KOPT-K1 (cell line): ENCODE results near the gene SECTM1.

Source experiments
- H3K27ac ChIP-seq: fragments of 200-600 bp; sonication (generic); 2 replicates; pipeline ENCODE4 v1.5.1; 2016; ENCODE audit warnings: antibody characterized with exemption, mild to moderate bottlenecking, low read depth, low read length; ENCODE audit not compliant: poor library complexity, severe bottlenecking
- H3K36me3 ChIP-seq: fragments of 200-600 bp; sonication (generic); 2 replicates; pipeline ENCODE4 v1.5.1; 2017; ENCODE audit warnings: antibody characterized with exemption, mild to moderate bottlenecking, low read length, moderate library complexity; ENCODE audit not compliant: insufficient read depth
- H3K9me3 ChIP-seq: fragments of 200-600 bp; sonication (generic); 2 replicates; pipeline ENCODE4 v1.5.1; 2017; ENCODE audit warnings: antibody characterized with exemption, low read length, mild to moderate bottlenecking; ENCODE audit not compliant: insufficient read depth, poor library complexity, severe bottlenecking

SECTM1 gene

DNA sequence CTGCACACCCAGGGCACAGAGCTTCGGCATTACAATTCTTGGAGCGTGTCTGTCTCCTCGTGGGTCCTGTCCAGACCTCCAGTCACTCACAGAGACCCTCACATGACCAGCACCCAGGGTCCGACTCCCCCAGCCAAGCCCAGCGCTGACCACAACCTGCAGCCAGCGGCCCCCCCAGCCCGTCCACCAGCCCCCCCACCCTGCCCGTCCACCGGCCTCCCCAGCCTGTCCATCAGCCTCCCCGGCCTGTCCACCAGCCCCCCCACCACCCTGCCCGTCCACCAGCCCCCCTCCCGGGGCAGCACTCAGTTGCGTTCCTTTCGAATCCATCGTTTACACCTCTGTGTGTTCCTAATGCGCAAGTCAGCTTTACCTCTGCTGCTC lies 5.8 kb downstream of the SECTM1 start:
- Histone ChIP-seq H3K27ac (no peak overlapping the region), H3K9me3 (no peaks in the 10 kb centered on the region), H3K36me3 (no peaks in the 10 kb centered on the region)

DNA sequence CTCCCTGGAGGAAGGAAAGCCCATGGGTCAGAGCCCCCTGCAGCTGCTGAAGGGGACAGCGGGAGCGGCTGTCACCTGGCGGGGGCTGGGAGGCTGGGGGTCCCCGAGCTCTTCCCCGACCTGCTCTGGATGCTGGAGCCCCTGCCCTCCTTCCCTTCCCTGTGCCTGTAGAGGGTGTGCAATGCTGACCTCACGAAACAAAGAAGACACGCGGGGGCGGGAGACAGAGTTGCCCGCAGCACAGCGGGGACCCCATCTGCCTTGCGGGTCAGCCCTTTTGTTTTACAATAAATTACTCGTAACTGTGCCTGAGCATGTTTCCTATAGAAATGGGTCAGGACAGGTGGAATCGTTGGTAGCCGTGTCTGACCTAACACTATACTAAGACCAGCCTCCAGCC lies 6.3 kb downstream of the SECTM1 start:
- Histone ChIP-seq H3K27ac (no peak overlapping the region), H3K9me3 (no peaks in the 10 kb centered on the region), H3K36me3 (no peaks in the 10 kb centered on the region)

DNA sequence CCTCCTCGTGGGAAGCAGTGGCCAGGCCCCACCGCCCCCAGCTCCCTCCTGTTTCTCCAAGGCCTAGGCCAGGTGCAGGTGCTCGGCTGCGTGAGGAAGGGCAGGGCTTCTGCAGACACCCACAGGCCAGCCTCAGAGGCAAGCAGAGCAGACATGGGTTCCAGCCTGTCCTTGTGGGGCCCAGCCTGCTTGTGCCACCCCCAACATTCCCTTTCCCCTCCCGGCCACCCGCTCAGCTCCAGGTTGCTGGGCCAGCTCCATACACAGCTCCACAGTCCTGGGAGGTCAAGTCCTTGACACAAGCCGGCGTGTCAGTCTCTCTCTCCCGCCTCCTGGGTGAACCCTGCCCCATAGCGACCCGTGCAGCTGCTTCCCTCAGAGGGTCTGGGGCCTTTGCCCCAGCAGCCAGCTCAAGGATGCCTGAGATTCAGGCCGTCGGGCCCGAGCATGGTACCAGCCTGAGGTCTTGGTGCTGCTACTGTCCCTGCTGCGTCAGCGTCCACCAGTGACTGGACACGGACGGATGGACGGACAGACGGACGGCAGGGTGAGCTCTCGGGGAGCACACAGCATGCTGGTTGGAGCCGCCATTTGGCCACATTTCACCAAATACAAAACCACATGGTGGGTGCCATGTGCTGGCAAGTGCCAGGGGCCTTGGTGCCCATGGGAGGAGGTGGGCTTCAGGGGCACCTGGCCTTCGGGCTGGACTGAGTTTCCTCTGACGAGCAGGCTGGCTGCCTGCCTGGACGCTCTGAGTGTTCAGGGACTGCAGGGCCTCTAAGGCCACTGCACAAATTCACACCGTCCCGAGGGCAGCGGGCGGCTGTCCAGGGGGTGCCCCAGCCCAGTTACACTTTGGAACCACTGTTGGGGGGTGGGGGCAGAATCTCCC lies 8.0 kb downstream of the SECTM1 start:
- Histone ChIP-seq H3K9me3 (no peaks in the 10 kb centered on the region), H3K36me3 (no peaks in the 10 kb centered on the region), H3K27ac (no peak overlapping the region)

DNA sequence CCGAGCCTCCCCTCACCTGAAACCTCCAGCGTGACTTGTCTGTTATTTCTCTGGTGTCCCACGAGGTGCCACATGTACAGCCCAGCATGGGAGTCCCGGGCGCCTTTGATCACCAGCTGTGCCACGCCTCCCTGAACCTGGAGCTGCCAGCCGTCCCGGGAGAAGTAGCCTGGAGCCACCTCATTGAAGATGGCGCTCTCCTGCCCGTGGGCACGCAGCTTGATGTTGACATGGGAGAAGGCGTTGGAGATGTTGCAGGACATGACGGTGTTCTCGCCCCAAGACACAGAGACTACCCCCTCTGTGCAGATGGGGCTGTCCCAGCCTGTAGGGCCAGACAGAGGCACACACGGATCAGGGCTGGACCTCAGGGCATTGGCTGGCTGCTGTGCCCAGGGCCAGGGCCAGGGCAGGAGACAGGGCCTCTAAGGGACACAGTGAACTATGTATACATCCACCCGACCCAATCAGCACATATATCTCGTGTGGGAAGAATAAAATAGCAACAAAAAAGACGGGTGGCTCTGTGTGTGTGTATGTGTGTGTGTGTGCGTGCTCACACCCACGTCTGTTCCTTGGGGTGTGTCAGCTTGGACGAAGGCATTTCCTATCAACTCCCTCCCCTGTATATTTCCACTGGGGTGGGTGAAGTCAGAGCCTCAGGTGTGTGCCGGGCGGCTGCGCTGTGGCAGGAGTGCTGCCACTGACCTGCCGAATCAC lies 8.8 kb downstream of the SECTM1 start:
- Histone ChIP-seq H3K27ac (no peak overlapping the region), H3K36me3 (no peaks in the 10 kb centered on the region), H3K9me3 (no peaks in the 10 kb centered on the region)

DNA sequence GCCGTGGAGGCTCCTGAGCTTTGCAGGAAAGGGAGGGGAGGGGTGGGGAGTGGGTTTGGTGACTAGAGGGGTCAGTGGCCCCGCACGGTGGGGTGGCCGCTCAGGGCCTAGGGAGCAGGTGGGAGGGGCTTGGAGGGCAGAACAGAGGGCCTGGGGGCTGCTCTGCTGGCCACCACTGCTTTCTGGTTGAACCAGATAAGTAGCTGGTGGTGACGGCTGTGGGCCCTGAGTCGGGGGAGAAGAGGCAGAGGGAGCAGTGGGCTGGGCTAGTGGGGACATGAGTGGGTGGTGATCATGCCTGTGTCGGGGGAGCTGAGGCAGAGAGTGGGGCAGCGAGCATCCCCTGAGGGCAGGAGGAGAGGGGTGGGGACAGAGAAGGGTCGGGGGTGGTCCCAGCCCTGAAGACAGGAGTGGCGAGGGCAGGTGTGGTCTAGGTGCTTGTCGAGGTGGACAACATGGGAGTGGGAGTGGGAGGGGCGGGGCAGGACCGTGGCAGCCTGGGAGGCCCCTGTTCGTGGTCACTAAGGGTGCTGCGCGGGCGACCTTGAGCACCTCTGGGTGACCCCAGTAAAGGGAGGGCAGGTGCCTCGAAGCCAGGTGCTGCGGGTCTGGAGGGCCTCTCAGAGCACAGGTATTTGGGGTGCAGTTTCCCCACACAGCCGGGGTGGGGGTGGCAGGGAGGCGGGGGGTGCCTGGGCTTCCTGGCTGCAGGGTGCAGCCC lies 9.9 kb downstream of the SECTM1 start:
- Histone ChIP-seq H3K9me3 (peaks cover 6% of the 10 kb centered on the region), H3K36me3 (no peaks in the 10 kb centered on the region), H3K27ac (no peak overlapping the region)

DNA sequence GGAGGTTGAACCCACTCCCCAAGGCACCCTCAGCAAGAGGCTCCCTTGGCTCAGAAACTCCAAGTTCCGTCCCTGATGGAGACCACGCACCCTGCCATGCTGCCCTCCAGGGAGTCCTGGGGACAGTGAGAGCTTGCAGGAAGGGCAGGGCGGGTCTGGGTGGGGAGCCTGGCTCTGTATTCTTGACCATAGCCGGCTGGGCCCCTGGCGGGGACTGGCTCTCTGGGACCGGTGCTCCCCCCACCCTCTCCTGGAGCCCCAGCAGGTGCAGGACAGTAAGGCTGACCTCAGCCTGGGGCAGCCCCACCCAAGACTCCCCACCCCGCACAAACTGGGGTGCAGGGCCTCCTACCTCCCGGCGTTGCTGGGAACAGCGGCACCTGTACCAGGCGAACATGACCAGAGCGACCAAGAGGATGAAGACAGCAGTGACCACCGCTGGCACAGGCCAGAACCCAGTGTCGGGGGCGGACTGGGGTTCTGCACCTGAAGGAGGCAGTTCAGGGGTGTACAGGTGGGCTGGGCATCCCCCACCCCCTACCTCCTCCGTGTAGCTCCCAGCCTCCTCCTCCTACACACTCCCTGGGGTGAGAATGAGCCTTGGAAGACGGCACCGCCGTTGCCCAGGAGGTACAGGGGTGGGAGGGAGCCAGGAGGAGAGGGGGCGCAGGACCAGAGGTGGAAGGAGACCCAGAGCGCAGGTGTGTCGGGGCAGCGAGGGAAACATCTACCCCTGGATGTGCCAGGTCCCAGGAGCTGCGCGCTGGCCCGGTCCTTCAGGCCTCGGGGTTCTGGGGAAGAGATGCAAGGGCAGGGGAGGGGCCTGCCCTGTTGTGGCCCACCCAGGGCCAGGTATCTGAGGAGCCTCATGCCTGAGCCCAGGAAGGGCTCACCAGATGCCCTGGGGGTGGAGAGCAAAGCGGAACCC lies 10.8 kb downstream of the SECTM1 start:
- Histone ChIP-seq H3K27ac (no peak overlapping the region), H3K9me3 (peaks cover 6% of the 10 kb centered on the region), H3K36me3 (no peaks in the 10 kb centered on the region)

DNA sequence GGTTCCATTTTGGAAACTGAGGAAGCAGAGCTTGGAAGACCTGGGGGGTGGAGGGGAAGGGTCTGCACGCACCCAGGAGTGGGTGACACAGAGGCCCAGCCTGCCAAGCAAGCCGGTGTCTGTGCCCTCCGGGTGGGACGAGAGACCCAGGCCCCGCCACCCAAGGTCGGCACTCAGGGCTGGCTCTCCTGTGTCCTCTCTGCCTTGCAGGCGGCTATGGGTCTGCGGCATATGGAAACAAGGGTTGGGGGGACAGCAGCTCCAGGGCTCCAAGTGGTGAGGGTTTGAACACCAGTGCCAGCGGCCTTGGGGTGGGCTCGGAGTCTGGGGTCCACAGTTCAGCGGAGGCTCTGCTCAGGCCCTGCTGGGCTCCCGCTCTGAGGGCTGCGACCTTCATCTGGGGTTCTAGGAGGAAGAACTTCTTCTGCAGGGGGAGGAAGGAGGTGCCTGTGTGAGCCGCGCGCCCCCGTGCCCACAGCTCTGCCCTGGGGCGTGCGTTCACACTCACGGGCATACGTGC lies 11.6 kb downstream of the SECTM1 start:
- H3K36me3 ChIP-seq = no peaks in the 10 kb centered on the region
- H3K9me3 ChIP-seq = peaks cover 6% of the 10 kb centered on the region
- H3K27ac ChIP-seq = no peak overlapping the region

DNA sequence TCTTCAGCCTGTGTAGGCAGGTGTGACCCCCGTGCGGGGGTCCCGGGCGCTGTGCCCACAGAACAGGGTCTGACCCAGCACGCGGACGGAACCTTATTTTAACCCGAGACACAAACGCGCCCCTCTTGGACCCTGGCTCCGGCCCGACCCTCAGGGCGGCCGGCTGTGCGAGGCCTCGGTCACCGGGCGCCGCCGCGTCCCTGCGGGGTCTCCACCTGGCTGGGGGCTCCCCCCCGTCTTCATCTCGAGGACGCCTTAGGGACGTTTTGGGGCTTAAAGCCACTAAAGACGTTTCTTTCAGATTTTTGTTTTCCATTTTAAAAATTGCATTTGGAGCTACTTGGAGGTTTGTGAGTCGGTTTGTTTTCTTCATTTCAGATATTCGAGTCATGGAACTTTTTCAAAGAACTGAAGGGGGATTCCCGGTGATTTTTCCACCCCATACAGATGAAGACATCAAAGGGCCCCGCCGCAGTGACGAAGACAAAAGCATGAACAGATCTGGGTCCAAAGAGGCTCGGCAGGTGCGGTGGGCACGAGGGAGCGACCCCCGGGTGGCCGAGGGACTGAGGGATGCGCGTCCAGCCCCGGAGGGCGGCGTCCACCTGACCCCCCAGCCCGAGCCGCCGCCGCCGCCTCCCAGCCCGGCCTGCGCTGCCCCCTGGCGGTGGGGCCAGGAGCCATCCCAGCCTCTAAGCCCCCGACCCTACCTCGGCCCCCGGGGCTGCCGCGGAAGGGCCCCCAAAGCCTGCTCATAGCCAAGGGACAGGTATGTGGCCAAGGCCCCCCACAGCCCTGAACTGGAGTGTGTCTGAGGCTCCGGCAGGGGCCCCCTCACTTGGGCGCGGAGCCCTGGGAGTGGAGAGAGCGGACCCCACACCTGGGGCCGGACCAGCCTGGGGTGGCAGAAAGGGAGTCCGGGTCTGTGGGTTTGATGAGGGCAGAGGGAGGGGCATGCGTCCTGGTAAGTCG lies 12.3 kb downstream of the SECTM1 start:
- H3K9me3 ChIP-seq = peaks cover 6% of the 10 kb centered on the region
- no peak overlapping the region for H3K27ac ChIP-seq

DNA sequence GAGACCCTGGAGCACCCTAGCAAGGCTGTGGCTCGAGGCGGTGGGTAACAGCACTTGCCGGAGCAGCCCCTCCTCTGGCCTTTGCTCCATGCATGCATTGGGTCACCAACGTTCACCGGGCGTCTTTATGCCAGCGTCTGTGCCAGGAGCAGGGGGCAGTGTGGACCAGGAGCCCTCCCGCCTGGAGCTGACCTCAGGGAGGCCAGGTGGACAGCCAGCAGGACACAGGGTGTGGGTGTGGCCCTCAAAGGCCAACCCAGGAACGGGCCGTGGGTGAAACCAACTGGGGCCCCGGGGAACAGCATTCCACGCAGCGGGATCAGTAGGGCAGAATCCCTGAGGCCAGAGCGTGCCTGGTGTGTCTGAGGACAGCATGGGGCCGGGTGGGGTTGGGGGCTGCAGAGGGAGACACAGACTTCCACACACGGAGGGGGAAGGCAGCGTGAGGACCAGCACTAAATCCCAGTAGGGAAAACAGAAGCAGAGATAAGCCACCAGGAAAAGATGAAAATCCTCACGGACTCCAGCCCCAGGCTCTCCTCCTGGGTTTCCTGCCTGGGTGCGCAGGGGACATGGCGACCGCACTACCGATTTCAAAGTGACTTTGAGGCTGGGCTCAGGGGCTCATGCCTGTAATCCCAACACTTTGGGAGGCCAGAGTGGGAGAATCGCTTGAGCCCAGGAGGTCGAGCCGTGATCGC lies 13.3 kb downstream of the SECTM1 start:
- Histone ChIP-seq H3K27ac (no peak overlapping the region), H3K9me3 (peaks cover 6% of the 10 kb centered on the region), H3K36me3 (0 out of 2 replicates have a peak, but pooled peaks cover under 1% of the 10 kb centered on the region)

More for the DNA sequence above, 12.3 kb downstream of the SECTM1 start:
- H3K36me3 ChIP-seq = no peaks in the 10 kb centered on the region

DNA sequence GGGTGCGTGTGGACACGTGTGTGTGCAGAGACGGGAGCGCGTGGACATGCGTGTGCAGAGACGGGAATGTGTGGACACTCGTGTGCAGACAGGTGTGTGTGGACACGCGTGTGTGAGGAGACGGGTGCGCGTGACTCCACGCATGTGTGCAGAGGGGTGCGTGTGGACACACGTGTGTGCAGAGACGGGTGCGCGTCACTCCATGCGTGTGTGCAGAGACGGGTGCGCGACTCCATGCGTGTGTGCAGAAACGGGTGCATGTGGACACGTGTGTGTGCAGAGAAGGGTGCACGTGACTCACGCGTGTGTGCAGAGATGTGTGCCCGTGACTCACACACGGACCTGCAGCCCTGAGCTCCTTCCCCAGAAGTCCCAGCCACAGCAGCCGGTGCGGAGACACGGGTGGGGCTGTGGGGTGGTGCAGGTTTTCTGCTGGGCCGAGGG lies 13.9 kb downstream of the SECTM1 start:
- Histone ChIP-seq H3K36me3 (peaks cover 7% of the 10 kb centered on the region; the same call in 1 of the 2 replicates), H3K9me3 (peaks cover 6% of the 10 kb centered on the region), H3K27ac (no peak overlapping the region)

DNA sequence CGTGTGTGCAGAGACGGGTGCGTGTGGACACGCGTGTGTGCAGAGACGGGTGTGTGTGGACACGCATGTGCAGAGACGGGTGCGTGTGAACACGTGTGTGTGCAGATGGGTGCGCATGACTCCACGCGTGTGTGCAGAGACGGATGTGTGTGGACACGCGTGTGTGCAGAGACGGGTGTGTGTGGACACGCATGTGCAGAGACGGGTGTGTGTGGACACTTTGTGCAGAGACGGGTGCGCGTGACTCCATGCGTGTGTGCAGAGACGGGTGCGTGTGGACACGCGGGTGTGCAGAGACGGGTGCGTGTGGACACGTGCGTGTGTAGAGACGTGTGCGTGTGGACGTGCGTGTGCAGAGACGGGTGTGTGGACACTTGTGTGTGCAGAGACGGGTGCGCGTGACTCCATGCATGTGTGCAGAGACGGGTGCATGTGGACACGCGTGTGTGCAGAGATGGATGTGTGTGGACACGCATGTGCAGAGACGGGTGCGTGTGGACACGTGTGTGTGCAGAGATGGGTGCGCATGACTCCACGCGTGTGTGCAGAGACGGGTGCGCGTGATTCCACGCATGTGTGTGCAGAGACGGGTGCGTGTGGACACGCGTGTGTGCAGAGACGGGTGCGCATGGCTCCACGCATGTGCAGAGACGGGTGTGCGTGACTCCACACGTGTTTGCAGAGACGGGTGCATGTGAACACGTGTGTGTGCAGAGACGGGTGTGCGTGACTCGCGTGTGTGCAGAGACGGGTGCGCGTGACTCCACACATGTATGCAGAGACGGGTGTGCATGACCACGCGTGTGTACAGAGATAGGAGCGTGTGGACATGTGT lies 14.6 kb downstream of the SECTM1 start:
- H3K36me3 ChIP-seq = peaks cover 13% of the 10 kb centered on the region; the same call in 1 of the 2 replicates
- no peak overlapping the region for H3K27ac ChIP-seq
- peaks cover 6% of the 10 kb centered on the region for H3K9me3 ChIP-seq

DNA sequence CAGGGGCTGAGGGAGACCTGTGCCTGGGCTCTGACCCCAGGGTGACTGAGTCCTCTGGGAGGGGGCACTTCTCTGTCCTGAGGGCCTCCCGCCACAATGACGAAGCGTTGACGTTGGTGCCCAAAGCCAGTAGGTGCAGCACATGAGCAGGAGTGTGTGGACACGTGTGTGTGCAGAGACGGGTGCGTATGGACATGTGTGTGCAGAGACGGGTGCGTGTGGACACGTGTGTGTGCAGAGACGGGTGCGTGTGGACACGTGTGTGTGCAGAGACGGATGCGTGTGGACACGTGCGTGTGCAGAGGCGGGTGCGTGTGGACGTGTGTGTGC lies 15.4 kb downstream of the SECTM1 start:
- Histone ChIP-seq H3K9me3 (peaks cover 6% of the 10 kb centered on the region), H3K36me3 (peaks cover 22% of the 10 kb centered on the region; the same call in 1 of the 2 replicates), H3K27ac (peak overlapping the region; percentile 80)
